ENCODE data around the gene ATP6V0A1.
"Not testable (repeated sequence)": the region's sequence is repeated elsewhere in the genome, so short reads cannot be mapped to it uniquely, and the experiment has no call there.

Gene ATP6V0A1

DNA sequence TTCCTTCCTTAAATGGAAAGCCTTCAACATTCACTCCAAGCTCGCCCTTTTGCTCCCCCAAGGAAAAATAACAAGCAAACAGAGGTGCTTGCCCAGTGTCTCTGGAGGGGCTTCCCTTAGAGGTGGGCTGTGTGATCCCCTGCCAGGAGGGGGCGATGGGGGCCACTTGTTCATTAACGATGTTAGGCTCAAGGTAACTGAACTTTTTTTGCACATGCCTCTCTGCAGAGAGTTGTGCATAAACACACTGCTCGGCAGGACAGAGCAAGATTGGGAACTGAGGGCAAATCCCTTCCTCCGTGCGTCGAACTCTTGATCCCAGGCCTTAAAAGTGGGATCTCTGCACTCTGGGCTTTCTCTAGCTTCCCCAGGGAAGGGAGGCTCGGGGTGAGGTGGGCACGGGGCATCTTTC lies 61.9 kb downstream of the ATP6V0A1 start:
- DNase-seq: no peak

DNA sequence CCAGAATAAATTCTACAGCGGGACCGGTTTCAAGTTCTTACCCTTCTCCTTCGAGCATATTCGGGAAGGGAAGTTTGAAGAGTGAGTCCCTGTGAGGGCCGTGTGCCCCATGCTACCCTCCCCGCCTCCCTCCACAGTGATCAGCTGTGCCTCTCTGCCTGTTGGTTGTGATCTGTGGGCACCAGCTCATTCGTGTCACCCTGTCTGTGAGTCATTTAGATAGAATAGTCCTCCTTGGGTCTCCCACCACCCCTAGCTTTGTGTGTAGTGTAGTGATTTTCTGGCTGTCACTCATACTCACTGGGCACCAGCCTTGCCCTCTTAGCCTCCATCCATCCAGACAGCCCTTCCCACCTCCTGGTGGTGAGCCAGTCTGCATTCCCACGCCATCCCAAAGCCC lies 62.4 kb downstream of the ATP6V0A1 start:
- no peak for DNase-seq

DNA sequence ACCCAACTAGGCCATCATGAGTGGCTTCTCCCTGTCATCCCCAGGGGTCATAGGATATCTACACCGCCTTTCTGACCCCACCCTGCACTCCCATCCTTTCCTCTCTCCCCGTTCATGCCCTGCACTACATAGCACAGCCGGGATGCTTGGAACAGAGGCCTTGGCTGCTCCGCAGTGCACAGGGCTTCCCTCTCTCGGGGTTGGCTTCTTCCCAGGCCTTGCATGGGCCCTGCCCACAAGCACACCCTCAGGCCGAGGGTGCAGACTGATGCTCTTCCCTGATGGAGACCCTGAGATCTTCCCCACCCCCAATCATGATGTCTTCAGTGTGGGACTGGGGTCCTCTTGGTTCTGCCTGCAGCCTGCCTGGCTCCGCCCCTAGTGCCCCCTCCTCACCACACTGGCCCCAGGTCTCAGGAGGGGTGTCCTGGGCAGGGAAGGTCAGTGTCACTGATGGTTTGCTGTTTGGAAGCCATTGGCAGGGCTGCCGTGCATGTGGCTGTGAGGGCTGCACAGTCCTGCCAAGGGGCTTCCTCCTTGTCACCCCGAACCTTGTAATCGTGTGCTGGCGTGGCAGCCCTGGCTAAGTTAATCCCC lies 63.1 kb downstream of the ATP6V0A1 start:
- no peak for DNase-seq

DNA sequence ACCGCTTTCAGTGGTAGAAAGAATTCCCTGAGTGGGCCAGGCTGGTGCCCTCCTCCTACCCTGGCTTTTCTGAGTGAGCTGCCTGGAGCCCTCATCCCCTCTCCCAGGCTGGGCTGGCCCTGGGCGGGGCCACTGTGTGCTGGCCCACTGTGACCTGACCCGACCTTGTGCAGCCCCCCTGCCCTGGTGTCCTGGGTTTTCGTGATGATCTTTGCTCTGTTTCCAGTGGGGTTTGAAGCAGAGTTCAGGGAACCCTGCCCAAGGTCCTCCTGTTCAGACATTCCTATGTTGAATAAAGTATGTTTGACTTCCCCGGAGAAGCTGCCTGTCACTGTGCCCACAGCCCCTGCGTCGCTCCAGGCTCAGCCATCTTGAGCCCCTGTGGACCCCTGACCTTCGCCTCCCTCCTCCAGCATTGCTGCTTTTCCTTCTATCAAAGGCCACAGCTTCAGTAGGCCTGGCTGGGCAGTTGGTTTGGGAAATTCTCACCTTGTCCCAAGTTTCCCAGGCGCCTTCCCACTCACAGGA lies 63.6 kb downstream of the ATP6V0A1 start:
- DNase-seq: no peak

DNA sequence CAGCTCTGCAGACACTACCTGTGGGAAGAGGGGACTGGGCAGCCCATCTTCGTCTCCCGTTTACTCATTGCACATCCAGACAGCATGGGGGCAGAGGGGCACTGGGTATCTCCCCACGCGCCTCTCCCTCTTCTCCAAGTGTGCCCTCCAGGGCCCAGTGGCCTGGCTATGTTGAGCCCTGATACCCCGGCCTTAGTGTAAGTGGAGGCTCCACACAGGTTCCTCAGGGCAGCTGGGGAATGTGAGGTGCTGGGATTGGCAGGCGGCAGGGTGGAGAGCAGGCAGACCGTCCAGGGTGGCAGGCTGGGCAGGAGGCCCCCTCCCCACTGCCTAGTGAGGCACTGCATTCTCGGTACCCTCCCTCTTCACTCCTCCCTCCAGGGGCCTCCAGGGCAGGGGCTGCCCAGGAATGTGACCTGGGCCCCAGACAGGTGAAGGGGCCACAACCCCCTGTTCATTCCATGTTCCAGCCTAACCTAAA lies 64.2 kb downstream of the ATP6V0A1 start:
- DNase-seq: no peak

DNA sequence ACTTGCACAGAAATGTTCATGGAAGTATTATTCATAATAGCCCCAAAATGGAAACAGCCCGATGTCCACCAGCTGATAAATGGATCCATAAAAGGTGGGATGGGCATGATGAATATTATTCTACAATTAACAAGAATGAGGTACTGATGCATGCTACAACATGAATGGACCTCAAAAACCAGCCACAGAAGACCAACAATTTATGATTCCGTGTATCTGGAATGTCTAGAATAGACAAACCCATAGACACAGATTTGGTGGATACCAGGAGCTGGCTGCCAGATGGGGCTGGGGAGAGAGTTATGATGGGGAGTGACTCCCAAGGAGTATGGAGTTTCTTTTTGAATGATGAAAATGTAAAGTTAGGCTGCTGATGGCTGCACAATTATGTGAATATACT lies 66.5 kb downstream of the ATP6V0A1 start:
- no peak for DNase-seq

DNA sequence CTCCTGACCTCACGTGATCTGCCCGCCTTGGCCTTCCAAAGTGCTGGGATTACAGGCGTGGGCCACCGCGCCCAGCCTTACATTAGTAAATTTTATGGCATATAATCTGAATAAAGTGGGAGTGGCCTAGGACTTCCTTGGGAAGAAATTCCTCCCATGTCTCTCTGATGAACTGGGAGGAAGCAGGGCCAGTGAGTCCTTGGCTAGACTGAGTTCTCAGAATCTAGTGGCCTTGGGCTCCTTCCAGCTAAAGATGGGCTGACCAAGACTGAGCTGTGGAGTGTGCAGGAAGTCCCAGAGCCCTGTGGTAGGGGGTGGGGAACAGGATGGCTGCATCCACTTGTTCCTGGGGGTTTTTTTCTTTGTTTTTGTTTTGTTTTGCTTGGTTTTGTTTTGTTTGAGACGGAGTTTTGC lies 67.4 kb downstream of the ATP6V0A1 start:
- DNase-seq: no peak

DNA sequence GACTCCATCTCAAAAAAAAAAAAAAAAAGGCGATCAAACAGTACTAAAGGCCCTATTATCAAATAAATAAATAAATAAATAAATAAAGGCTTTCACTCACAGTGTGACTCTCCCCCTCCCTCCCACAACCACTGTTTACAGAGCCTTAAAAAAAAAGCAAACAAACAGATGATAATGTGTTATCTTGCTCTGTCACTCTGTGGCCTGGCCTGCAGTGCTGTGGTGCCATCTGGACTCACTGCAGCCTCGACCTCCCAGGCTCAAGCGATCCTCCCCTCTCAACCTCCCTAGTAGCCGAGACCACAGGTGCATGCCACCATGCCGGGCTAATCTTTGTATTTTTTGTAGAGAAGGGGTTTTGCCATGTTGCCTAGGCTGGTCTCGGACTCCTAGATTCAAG lies 69.3 kb downstream of the ATP6V0A1 start:
- no peak for DNase-seq

DNA sequence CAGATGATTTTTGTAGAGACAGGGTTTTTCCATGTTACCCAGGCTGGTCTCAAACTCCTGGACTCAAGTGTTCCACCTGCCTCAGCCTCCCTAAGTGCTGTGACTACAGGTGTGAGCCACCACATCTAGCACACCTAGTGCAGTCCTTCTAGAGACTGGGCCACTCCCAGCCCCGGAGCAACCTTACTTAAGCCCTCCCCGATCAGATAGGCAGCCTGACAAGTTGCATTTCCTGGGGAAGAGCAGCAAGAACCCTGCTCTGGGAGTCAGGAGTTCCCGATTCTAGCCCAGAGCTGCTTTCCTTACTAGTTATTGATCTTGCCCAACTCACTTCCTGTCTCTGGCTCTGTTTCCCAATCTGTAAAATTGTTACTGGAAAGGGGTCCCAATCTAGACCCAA lies 70.4 kb downstream of the ATP6V0A1 start:
- DNase-seq: no peak

DNA sequence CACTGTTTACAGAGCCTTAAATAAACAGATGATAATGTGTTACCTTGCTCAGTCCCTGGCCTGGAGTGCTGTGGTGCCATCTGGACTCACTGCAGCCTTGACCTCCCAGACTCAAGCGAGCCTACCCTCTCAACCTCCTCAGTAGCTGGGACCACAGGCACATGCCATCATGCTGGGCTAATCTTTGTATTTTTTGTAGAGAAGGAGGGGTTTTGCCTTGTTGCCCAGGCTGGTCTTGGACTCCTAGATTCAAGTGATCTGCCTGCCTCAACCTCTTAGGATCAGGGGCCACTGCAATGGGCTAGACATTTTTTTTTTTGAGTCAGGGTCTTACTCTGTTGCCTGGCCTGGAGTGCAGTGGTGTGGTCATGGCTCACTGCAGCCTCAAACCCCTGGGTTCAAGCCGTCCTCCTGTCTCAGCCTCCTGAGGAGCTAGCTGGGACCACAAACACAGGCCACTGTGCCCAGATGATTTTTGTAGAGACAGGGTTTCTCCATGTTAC lies 72.3 kb downstream of the ATP6V0A1 start:
- DNase-seq: no peak

DNA sequence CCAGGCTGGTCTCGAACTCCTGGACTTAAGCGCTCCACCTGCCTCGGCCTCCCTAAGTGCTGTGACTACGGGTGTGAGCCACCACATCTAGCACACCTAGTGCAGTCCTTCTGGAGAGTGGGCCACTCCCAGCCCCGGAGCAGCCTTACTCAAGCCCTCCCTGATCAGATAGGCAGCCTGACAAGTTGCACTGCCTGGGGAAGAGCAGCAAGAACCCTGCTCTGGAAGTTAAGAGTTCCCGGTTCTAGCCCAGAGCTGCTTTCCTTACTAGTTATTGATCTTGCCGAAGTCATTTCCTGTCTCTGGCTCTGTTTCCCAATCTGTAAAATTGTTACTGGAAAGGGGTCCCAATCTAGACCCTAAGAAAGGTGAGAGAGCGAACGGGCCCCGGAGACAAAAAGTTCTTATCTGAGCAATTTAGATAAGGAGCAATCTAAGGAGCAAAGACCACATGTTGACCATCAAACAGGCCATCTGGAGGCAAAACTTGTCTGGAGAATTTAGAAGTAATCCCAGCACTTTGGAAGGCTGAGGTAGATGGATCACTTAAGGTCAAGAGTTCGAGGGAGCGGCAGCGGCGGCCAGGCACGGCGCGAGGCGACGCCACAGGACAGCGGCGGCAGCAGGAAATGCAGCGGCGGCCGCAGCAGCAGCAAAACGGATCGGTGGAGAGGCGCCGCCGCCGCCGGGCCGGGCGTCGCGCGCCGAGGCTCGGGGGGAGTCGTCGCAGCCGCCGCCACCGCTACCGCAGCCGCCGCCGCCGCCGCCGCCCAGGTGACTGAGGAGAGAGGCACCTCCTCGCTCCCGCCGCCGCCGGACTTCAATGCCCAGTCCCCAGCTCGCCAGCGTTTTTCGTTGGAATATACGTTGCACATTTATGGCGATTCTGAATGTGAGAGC lies 73.0 kb downstream of the ATP6V0A1 start:
- DNase-seq: peak; percentile 44

DNA sequence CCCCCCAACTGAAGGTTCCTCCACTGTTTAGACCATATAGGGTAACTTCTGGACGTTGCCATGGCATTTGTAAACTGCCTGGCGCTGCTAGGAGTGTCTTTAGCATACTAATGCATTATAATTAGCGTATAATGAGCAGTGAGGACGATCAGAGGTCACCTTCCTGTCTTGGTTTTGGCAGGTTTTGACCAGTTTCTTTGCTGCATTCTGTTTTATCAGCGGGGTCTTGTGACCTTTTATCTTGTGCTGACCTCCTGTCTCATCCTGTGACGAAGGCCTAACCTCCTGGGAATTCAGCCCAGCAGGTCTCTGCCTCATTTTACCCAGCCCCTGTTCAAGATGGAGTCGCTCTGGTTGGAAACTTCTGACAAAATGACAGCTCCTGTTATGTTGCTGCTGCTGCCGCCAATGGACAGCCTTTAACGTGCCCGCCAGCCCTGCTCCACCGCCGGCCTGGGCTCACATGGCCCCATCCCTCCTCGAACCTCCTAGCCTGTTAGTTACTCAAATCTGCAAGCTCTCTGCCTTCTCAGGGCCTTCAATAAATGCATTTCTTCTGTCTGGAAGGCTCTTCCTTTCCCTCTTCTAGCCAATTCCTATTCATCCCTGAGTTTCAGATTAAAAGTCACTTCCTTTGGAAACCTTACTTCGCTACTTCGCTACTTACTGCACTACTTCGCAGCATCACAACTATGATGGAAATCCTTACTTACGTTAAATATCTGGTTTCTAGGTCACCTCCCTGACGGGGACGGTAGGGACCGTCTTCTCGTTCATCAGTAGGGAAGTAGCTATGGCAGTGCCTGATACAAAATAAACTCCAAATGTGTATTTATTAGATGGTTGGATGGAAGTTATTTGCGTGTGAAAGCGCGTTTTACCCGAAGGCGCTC lies 76.7 kb downstream of the ATP6V0A1 start:
- DNase-seq: no peak

DNA sequence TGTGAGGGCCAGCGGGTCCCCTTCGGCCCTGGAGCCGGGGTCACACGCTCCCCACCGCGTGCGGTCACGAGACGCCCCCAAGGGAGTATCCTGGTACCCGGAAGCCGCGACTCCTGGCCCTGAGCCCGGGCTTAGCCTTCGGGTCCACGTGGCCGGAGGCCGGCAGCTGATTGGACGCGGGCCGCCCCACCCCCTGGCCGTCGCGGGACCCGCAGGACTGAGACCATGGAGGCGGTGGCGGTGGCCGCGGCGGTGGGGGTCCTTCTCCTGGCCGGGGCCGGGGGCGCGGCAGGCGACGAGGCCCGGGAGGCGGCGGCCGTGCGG lies 77.3 kb downstream of the ATP6V0A1 start, which contains the start of gene NAGLU:
Gene NAGLU (plus strand): TSS at position 194 of the 324 bp plus-strand sequence. CDS start 32 bp downstream, at position 226.
- peak; percentile 87 for DNase-seq

DNA sequence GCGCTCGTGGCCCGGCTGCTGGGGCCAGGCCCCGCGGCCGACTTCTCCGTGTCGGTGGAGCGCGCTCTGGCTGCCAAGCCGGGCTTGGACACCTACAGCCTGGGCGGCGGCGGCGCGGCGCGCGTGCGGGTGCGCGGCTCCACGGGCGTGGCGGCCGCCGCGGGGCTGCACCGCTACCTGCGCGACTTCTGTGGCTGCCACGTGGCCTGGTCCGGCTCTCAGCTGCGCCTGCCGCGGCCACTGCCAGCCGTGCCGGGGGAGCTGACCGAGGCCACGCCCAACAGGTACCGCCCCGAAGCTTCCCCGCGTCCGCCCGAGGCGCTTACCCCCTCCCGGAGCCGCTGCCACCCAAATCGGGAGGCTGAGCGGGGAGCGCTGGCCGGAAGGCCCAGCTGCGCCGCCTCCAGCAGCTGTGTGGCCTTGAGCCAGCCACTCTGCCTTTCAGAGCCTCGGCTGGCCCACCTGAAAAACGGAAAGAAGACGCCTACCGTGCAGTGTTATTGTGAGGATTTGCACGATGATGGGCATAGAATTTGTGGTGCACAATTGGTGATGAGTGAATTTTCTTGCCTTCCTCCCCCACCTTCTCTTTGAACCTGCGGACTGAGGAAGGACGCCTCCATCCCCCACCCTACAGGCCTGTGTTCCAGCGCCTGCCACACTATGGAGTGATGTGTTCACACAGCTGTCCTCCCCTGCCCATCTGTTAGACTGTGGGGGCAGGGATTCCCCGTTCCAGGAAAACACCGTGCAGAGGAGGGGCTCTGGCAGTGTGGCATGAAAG lies 77.9 kb downstream of the ATP6V0A1 start:
- peak; percentile 59 for DNase-seq

DNA sequence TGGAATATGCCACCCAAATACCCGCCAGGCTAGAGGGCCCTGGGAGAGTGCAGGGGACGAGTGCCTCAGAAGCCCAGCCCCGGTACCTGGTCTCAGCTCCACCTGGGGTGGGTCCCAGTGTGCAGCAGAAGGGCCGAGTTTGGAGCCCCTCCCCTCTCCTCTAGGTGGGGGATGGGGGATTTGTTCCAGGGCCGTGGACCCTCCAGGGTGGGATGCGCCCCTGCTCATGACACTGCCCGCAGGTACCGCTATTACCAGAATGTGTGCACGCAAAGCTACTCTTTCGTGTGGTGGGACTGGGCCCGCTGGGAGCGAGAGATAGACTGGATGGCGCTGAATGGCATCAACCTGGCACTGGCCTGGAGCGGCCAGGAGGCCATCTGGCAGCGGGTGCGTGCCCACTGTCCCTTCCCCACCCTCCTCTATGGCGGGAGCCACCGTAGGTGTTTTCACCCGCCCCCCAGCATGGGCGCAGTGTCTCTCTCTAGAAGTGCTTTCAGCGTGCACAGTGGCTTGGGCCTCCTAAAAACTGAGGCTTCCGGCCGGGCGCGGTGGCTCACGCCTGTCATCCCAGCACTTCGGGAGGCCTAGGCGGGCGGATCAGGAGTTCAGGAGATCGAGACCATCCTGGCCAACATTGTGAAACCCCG lies 78.6 kb downstream of the ATP6V0A1 start:
- no peak for DNase-seq

DNA sequence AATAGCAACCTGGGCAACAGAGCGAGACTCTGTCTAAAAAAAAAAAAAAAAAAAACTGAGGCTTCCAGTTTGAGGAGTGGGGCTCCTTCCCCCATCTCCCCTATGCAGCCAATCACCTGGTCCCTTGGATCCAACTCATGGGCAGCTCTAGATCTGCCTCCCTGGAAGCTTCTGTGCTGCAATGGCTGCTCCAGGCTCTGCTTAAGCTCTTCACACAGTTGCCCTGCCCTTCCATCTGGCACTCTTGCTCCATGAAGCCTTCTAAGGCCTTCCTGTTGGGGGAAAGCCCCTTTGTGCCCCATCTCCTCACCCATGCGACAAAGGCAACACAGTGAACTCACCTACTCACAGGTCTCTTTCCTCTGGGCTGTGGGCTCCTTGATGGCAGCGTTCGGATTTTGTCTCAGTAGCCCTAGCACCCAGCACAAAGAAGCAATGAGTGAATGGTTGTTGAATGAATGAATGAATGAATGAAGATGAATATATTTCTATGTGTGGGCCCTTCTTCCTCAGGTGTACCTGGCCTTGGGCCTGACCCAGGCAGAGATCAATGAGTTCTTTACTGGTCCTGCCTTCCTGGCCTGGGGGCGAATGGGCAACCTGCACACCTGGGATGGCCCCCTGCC lies 79.3 kb downstream of the ATP6V0A1 start:
- DNase-seq: no peak

DNA sequence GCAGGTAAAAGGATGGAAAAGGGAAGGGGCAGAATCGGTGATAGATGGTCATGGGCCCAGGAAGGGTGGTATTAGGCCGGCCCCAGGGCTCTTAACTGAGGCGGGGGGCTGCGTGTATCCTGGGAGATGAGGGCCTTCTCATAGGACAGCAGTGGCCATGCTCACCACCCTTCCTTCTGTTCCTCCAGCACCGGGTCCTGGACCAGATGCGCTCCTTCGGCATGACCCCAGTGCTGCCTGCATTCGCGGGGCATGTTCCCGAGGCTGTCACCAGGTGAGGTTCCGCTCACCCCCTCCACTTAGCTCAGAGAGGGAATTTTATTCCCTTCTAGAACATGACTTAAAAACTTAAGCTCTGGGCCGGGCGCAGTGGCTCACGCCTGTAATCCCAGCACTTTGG lies 79.8 kb downstream of the ATP6V0A1 start:
- no peak for DNase-seq

DNA sequence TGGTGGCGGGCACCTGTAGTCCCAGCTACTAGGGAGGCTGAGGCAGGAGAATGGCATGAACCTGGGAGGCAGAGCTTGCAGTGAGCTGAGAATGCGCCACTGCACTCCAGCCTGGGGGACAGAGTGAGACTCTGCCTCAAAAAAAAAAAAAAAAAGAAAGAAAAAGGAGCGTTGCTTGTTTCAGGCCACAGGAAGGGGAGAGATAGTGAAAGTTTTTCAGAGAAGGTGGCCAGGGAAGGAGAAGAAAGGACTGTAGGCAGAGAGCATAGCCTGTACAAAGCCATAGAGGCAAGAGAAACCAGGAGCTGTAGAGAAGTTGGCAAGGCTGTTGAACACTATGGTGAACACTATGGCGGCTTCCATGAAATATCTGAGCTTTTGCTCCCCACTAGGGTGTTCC lies 81.9 kb downstream of the ATP6V0A1 start:
- not testable (repeated sequence) for DNase-seq

DNA sequence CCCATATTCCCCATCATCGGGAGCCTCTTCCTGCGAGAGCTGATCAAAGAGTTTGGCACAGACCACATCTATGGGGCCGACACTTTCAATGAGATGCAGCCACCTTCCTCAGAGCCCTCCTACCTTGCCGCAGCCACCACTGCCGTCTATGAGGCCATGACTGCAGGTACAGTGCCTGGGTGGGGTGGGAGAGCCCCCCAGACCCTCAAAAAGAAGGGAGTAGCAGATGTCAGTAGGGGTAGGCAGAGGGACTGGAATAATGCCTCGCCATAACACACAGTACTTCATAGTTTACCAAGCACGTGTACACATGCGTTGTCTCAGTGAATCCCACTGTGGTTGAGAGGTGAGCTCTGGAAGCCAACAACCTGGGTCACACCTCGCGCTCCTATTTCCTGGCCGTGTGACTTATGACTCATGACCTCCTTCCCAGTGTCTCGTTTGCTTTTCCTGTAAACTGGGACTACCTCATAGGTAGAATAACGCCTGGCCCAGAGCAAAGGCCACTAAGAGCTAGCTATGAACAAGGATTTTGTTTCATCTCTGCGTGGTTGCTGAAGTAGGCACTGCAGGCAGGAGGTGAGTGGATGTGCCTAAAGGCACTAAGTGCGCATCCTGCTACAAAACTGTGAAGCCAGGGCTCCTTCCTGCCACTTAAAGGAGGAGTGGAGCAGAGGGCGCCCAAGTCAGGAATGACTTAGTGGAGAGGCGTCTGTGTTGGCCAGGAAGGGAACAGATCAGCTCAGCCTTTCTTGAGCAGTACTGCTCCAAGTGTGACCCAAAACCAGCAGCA lies 82.6 kb downstream of the ATP6V0A1 start:
- DNase-seq: no peak
